SH-SY5Y (cell line): ENCODE measurements around the gene MAS1.

Experiments
- GATA2 ChIP-seq: IDR thresholded peaks from 2 replicates; pipeline ENCODE4 v1.6.1; 2011; ENCODE audit warnings: mild to moderate bottlenecking, low read depth, low read length
- GATA3 ChIP-seq: IDR thresholded peaks from 2 replicates; pipeline ENCODE4 v1.6.1; 2011; ENCODE audit warnings: low read depth, mild to moderate bottlenecking, low read length, moderate library complexity

Gene MAS1

DNA sequence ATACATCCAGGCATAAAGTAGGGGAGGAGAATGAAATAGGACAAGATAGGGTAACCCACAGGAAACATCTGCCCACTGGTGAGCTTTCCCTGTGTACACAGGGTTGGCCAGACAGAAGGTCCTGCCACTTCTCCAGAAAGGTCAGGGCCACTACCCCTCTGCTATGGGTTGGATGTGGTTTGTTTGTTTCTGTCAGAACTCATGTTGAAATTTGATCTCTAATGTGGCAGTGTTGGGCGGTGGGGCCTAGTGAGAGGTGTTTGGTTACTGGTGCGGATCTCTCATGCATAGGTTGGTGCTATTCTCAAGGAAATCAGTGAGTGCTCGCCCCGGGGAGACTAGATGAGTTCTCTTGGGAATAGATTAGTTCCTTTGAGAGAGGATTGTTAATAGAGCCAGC is 15.6 kb upstream of the MAS1 start:
- TF ChIP-seq GATA3 (no peak), GATA2 (no peak)

DNA sequence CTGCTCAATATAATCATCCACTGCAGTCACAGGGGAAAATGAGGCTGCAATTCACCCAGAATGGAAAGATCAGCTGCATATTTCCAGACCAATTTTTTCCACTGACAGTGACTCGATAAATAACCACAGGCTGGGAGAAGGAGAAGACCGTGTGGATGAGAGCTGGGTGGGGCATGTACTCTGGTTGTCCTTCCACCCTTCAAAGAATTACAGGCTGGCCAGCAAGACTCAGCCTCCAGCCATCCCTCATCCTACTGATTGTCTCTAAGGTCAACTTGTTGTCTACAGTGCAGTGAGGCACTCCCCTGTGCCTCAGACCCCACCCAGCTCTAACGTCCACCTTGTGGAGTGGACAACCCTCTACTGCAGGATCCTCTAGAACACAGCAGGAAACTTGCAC is 14.5 kb upstream of the MAS1 start:
- TF ChIP-seq GATA2, result no peak

DNA sequence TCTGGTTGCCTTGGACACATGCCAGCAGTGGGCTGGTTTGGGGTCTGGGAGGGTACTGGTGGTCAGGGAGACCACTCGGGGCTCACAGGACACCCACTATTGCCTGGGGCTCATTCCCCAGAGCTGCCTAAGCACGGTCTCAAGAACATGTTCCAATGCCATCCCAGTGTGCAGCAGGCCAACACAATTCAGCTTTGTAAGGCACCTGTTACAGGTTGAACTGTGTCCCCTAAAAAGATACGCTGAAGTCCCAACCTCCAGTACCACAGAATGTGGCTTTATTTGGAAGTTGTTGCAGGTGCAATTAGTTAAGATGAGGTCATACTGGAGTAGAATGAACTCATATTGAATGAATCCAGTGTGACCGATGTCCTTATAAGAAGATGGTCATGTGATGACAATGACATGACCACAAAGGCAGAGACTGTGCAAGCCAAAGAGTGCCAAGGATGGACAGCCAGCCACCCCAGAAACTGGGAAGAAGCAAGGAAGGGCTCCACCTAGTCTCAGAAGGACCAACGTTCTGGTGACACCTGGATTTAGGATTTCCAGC is 13.5 kb upstream of the MAS1 start:
- TF ChIP-seq GATA2, result no peak
- TF ChIP-seq GATA3, result no peak

DNA sequence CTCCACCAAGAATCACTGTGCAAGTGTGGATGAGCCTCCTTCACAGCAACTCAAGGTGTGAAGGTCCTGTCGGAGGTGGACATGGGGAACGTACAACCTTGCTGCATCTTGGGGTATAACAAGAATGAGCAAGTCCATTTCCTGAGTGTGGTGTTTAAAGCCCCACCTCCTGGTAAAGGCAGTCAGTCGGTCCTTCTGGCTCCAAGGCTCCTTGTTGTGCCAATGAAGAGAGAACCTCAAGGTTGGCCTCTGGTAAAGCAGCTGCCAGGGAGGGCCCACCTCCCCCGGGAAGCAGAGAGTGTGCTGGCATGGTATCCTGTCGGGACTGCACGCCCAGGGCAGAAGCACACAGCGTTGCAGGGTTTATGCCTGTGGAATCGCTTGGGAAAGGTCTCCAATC is 12.4 kb upstream of the MAS1 start:
- TF ChIP-seq GATA3, result no peak
- no peak for TF ChIP-seq GATA2

DNA sequence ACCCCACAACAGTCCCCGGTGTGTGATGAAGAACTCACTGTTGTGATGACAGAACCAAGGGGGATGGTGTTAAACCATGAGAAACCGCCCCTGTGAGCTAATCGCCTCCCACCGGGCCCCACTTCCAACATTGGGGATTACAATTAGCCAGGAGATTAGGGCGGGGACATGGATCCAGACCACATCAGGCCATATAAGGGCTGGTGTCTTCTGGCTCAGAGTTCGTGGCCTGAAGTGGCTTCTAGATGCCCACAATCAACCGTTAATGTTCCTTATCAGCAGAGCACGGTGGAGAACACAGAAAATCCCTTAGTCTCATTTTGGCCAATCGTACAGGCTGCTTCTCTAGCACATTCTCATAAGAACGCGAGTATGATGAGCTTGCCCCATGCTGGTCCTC is 10.9 kb upstream of the MAS1 start:
- no peak for TF ChIP-seq GATA2
- TF ChIP-seq GATA3, result no peak

DNA sequence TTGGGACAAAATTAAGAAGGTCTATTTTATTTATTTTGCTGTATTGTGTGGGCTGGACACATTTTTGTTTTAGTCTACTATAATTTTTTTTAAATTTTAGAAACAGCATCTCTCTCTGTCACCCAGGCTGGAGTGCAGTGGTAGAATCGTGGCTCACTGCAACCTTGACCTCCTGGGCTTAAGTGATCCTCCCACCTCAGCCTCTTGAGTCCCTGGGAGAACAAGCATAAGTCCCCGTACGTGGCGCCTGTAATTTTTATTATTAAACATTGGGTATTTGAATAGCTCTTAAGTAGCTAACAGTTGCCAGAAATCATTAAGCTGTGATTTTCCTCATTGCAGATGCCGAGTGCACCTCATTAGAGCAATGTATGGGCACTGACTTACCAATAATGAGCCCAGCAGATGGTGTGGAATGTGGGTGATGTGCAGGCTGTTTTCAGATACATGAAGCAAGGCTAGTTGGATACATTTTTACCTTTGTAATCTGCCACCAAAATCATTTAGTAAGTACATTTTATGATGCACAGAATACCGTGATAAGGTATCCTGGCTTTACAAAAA is 10.3 kb upstream of the MAS1 start:
- TF ChIP-seq GATA3 (no peak), GATA2 (no peak)

DNA sequence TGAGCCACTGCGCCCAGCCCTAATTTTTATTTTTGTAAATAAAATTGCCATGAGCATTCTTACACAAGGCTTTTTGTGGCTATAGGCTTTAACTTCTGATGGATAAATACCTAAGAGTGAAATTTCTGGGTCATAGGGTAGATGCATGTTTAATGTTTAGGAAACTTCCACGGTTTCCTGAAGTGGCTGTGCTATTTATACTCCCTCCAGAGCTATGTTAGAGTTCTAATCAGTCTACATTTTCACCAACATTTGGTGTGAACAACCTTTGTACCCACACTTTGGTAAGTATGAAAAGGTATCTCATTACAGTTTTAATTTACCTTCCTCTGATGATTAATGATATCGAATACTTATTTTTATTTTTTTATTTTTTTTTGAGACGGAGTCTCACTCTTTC is 6.1 kb upstream of the MAS1 start:
- TF ChIP-seq GATA2 (no peak), GATA3 (no peak)

DNA sequence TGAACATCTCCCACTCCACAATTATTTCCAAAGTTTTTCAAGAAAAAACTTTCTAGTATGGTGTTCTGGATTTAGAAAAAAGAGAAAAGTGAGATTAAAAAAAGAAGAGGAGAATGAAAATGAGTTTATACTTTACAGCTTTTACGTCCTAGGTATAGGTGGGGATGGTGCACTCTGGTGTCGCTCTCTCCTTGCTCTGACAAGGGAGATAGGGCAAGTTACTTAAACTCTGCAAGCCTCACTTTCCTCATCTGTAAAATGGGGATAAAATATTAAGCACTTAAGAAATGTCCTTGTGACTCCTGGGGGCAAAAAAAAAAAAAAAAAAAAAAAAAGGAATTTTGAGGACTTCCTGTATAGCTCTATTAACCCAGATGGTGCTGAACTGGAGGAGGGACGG is 4.5 kb upstream of the MAS1 start:
- TF ChIP-seq GATA2 (no peak), GATA3 (no peak)

DNA sequence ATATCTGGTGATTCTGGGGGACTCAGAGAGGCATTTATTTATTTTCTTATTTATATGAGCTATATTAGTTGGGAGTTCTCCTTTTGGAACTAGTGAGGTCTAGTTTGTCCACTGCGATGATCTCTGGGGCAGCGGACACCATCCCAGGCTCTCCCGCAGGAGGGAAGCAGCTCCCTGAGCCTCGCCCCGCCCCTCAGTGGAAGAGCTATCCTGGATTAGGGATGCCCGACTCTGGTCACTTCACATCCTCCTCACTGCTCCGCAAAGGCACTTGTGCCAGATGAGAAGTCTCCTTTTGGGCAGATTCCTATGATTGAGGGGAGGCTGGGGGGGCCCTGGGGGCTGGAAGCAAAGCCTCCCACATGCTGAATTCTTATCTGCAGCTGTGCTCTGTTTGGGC is 3.6 kb upstream of the MAS1 start:
- TF ChIP-seq GATA3 (no peak), GATA2 (no peak)

DNA sequence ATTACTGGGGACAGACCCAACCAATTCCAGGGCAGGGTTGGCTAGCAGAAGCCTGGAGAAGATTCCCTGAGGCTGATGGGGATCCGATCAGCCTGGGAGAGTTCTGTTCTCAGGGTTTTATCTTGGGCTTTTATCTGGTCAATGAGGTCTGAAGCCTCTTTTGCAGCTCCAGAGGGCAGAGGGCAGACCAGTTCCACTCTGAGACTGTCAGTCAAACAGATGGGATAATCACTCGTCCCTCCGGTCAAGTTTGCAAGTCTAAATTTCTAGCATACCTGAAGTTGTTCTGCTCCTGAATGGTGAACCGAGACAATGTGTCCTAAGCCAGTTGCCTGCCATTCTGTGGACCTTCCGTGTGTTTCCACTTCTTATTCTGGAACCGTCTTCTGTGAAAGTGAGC is 3.0 kb upstream of the MAS1 start:
- no peak for TF ChIP-seq GATA2
- no peak for TF ChIP-seq GATA3

DNA sequence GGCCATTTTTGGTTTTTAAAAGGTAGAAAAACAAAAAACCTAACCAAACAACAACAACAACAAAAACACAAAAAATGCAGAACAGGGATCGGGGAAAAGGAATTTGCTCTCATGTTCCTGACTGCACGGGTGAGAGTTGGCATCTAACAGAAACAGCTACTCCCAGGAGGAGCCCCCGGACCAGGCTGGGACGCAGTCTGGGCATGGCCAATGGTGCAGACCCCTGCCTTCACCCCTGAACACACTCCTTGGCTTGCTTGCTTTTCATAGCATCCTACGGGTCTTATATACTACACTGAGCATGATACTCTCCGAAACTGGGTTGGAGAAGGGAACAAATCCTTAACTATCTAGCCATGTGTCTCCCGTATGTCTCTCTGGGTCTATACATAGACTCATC is 587 bp upstream of the MAS1 start:
- TF ChIP-seq GATA3, result no peak
- TF ChIP-seq GATA2, result no peak

DNA sequence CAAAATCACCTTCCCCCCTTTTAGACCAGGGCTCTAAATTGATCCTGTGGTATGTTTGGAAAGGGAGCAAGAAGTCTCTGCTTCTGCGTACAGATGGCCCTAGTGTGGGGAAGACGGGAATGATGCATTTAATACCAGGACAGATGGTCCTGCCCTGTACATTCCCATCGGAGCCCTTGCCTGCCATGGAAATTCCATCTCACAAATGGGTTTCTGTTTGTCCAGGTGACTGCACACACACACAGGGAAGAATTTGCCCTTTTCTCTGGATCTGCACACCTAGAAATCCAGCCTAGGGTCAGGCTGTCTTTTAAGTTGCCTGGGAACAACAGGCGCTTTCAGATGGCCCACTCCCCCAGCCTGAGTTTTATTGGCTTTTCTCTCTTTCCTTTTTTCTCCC is 1.3 kb downstream of the MAS1 start:
- TF ChIP-seq GATA2 (no peak), GATA3 (no peak)

DNA sequence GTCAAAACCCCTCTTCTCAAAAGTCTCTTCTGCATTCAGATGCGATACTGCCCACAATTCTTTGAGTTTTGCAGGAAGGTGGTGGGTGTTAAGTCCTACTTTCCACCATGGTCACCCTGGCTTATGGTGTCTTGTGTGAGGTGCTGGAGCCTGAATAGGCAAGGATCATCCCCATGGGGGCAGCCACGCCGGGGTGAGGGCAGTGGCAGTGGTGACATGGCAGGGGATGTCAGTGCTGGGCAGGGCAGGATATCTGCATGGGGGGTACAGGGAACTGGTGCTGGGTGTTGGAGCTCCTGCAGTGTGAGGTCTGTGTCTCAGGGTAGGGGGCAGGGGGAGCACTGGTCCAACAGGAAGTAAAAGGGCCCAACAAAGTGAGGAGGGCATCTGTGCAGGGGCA is 2.3 kb downstream of the MAS1 start:
- TF ChIP-seq GATA2 (no peak), GATA3 (no peak)

DNA sequence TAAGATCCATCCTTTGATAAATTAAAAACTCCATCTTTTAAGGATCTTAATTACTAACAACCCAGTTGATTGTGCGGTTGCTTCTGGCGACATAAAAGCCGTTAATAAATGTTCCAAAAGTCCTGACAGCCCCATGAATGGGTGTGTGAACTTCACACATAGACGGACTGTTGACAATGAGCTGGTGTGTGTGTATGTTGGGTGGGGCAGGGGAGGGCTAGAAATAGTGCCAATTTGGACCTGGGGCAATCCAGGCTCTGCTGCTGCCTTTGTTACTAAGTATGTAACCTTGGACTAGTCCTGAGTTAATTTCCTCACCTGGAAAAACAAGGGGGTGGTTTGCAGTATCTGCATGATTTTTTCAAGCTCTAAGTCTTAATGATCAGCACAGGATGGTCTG is 4.2 kb downstream of the MAS1 start:
- TF ChIP-seq GATA3, result no peak
- no peak for TF ChIP-seq GATA2

DNA sequence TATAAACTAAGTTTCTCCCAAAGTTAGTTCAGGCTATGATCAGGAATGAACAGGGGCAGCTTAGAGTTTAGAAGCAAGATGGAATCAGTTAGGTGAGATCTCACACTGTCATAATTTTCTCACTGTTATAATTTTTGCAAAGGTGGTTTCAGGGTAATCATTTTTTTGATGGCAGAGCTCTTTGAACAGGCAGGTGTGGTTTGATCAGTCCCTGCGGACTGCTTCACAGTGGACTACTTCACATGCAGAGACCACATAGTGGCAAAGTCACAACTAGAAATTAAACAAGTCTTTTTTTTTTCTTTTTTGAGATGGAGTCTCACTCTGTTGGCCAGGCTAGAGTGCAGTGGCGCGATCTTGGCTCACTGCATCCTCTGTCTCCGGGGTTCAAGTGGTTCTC is 6.8 kb downstream of the MAS1 start:
- TF ChIP-seq GATA3, result no peak
- TF ChIP-seq GATA2, result no peak

DNA sequence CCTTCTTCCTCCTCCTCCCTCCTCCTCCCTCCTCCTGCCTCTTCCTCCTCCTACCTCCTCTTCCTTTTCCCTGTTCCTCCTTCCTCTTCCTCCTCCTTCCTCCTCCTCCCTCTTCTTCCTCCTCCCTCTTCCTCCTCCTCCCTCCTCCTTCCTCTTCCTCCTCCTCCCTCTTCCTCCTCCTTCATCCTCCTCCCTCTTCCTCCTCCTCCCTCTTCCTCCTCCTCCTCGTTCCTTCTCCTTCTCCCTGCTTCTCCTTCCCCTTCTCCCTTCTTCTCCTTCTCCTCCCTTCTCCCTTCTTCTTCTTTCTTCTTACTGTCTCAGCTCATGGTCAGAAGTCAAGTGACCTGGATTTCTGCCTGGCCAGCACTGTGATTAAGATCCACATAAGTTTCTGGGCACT is 7.7 kb downstream of the MAS1 start:
- TF ChIP-seq GATA3 (no peak), GATA2 (no peak)
